Measurements from ENCODE around the gene STARD13. TPM values are rescaled to one million over a fixed set of nuclear protein-coding genes. Genes with fewer than 3 reads are reported as not detected.

Gene STARD13
- total RNA-seq, 1 experiment from 2014 or later = 2.1 TPM

DNA sequence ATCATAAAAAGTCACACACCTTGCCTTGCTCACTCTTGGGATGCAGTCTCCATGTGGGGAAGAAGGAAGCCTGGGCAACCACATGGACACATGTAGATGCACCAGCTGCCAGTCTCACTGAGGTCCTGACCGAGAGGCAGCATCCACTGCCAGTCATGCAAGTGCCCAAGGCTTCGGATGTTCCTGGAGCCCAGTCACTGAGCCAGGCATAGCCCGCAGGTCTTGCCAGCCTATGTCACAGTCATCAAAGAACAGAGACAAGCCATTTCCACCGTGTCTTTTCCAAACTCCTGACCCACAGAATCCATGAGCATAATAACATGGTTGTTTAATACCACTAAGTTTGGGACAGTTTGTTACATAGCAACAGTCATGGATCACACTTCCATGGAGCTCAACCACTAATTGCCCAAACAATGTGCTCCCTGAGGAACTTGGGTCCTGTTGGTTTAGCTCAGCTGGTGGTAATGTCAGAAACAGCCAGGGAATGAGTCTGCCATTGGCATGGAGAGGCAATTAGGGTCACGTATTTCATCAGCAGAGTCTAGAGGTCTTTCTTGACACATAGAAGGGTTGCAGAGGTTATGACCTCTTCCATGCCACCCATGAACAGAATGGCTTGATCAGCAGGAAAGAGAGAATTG, 21.5 kb downstream of the STARD13 start:
- Histone ChIP-seq H3K56ac (ENCODE audit: insufficient read length, low read depth, low read length) (no peak overlapping the region), H3K18ac (ENCODE audit: insufficient read length, low read depth, low read length) (no peak overlapping the region), H3K9me3 (ENCODE audit: control insufficient read depth, low read depth, low read length) (no peaks in the 10 kb centered on the region), H3T11ph (ENCODE audit: low read length) (no peak overlapping the region), H3K4me2 (ENCODE audit: insufficient read depth, insufficient read length, low read length) (no peak overlapping the region), H3K4me1 (ENCODE audit: insufficient read depth, low read length) (peaks cover 7% of the 10 kb centered on the region; the same call in 1 of the 2 replicates), H2BK120ac (ENCODE audit: low read depth, low read length, poor library complexity, severe bottlenecking) (no peak overlapping the region), H3K27ac (ENCODE audit: insufficient read length, low read depth, low read length) (no peak overlapping the region), H3K27me3 (ENCODE audit: insufficient read depth, low read length) (no peaks in the 10 kb centered on the region), H3K14ac (ENCODE audit: insufficient read depth, low read length) (no peak overlapping the region), H2AFZ (ENCODE audit: low read length) (no peak overlapping the region), H4K5ac (ENCODE audit: insufficient read length, low read depth, low read length) (no peak overlapping the region), H3K4ac (ENCODE audit: low read depth, low read length) (no peak overlapping the region), H2BK12ac (ENCODE audit: insufficient read length, low read depth, low read length) (no peak overlapping the region), H3K23me2 (ENCODE audit: insufficient read length, low read depth, low read length, poor library complexity, severe bottlenecking) (no peaks in the 10 kb centered on the region), H2AK5ac (ENCODE audit: insufficient read length, low read length) (no peak overlapping the region), H3K79me2 (ENCODE audit: insufficient read depth, low read length) (no peaks in the 10 kb centered on the region), H4K8ac (replicated peaks; ENCODE audit: insufficient read length, low read depth, low read length) (no peak overlapping the region), H3K23ac (ENCODE audit: insufficient read length, low read depth, low read length) (no peak overlapping the region), H4K91ac (ENCODE audit: insufficient read length, low read depth, low read length) (no peak overlapping the region), H3K79me1 (ENCODE audit: insufficient read depth, low read depth, low read length, poor library complexity, severe bottlenecking) (no peaks in the 10 kb centered on the region), H4K20me1 (ENCODE audit: control insufficient read depth, insufficient read depth, insufficient read length) (no peaks in the 10 kb centered on the region), H3K9ac (ENCODE audit: extremely low read depth, insufficient read length, low read length) (no peak overlapping the region), H2BK5ac (ENCODE audit: insufficient read length, low read length) (no peak overlapping the region), H2BK20ac (ENCODE audit: low read depth, low read length, poor library complexity, severe bottlenecking) (no peak overlapping the region), H2BK15ac (ENCODE audit: low read depth, low read length) (no peak overlapping the region)
- DNase-seq = no peak
- Mint-ChIP-seq H3K4me1 (peaks cover 22 to 38% of the 10 kb centered on the region in 2 experiments), H3K36me3 (ENCODE audit: insufficient read depth in 1 of 3, low read depth in 3 of 3) (peaks cover 0 to 1% (median 0%) of the 10 kb centered on the region in 3 experiments; a peak in 1 of 7 replicates), H3K4me3 (no peak overlapping the region), H3K9me3 (no peaks in the 10 kb centered on the region), H3K27me3 (ENCODE audit: low read depth) (no peaks in the 10 kb centered on the region), H3K27ac (no peak overlapping the region)
- TF ChIP-seq, protein P1, sequence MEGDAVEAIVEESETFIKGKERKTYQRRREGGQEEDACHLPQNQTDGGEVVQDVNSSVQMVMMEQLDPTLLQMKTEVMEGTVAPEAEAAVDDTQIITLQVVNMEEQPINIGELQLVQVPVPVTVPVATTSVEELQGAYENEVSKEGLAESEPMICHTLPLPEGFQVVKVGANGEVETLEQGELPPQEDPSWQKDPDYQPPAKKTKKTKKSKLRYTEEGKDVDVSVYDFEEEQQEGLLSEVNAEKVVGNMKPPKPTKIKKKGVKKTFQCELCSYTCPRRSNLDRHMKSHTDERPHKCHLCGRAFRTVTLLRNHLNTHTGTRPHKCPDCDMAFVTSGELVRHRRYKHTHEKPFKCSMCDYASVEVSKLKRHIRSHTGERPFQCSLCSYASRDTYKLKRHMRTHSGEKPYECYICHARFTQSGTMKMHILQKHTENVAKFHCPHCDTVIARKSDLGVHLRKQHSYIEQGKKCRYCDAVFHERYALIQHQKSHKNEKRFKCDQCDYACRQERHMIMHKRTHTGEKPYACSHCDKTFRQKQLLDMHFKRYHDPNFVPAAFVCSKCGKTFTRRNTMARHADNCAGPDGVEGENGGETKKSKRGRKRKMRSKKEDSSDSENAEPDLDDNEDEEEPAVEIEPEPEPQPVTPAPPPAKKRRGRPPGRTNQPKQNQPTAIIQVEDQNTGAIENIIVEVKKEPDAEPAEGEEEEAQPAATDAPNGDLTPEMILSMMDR (conservative IDR thresholded peaks at IDR 0.05) = no peak
- WGBS (ENCODE audit: extremely low coverage, insufficient read length, low lambda C conversion rate) = no CpG with 5 or more reads among the region's 5 CpGs

Data from H9 (cell line).